Esophagus squamous epithelium (tissue), 4 donors: ENCODE results near the gene ARHGAP42.

Experiments used
- POLR2A ChIP-seq, 4 donors: fragments of 450-650 bp; IDR thresholded peaks; one replicate each; pipeline ENCODE4 v1.6.1; 2017; ENCODE audit warnings: antibody characterized with exemption in 4 of 4, mild to moderate bottlenecking in 4 of 4, moderate library complexity in 3 of 4
- TF ChIP-seq, protein P1 (sequence below), 6 experiments: fragments of 450-650 bp in 4 of 6; fragments of 200-600 bp in 2 of 6; sonication (generic) in 2 of 6; IDR thresholded peaks; one replicate each; pipeline ENCODE4 v1.5.1; 2016 to 2019; ENCODE audit warnings: antibody characterized with exemption in 6 of 6, mild to moderate bottlenecking in 4 of 6, moderate library complexity in 4 of 6

DNA sequence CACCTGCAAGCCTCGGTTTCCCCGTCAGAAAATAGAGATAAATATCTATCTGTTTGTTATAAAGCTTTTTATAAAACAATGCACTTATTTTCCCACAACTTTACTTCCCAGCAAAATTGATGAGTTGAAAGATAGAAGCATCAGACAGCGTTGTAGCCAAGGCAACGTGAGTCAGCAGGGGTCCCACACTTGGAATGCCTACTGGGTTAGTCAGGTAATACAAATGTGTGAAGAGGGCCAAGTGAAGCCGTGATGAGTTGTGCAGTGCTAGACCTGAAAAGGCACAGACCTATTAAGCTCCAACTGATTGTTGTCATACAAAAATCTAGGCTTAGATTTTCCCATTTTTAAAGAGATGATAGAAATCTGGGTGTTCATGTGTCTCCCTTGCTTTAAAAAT is 323.8 kb downstream of the ARHGAP42 start:
- TF ChIP-seq, protein P1, sequence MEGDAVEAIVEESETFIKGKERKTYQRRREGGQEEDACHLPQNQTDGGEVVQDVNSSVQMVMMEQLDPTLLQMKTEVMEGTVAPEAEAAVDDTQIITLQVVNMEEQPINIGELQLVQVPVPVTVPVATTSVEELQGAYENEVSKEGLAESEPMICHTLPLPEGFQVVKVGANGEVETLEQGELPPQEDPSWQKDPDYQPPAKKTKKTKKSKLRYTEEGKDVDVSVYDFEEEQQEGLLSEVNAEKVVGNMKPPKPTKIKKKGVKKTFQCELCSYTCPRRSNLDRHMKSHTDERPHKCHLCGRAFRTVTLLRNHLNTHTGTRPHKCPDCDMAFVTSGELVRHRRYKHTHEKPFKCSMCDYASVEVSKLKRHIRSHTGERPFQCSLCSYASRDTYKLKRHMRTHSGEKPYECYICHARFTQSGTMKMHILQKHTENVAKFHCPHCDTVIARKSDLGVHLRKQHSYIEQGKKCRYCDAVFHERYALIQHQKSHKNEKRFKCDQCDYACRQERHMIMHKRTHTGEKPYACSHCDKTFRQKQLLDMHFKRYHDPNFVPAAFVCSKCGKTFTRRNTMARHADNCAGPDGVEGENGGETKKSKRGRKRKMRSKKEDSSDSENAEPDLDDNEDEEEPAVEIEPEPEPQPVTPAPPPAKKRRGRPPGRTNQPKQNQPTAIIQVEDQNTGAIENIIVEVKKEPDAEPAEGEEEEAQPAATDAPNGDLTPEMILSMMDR (IDR thresholded peaks at IDR 0.05) = no peak
- no peak for TF ChIP-seq POLR2A (IDR thresholded peaks at IDR 0.05)
